HG03025 (cell line): ENCODE data around the gene HOXA1.

Experiments
- ATAC-seq: cut with Tn5 transposase; IDR thresholded peaks from one replicate; pipeline ENCODE4 v1.9.1; 2021; ENCODE audit warnings: mild to moderate bottlenecking, moderate library complexity; ENCODE audit not compliant: unreplicated experiment, low FRiP score

The HOXA1 gene

GRCh38 chr7:27095897-27096767, at the start of gene HOXA1:
Gene HOXA1 (minus strand): TSS chr7:27096000. CDS start chr7:27095912, 88 bp downstream.
- ATAC-seq: peak; percentile 79

- no peak for ATAC-seq
These were observed 49.5 kb upstream of the HOXA1 start for GRCh38 chr7:27145165-27145913.

GRCh38 chr7:27144781-27145164, 49.0 kb upstream of the HOXA1 start:
- no peak for ATAC-seq

- ATAC-seq: no peak
These were observed 48.4 kb upstream of the HOXA1 start for GRCh38 chr7:27143950-27144780.

GRCh38 chr7:27143023-27143949, 47.5 kb upstream of the HOXA1 start, which contains the start of gene HOXA5:
Gene HOXA5 (minus strand): TSS chr7:27143681. CDS start chr7:27143607, 74 bp downstream.
- ATAC-seq: no peak

- no peak for ATAC-seq
These were observed 46.8 kb upstream of the HOXA1 start for GRCh38 chr7:27142580-27143022.

- no peak for ATAC-seq
These were observed 46.3 kb upstream of the HOXA1 start for GRCh38 chr7:27141923-27142579.

GRCh38 chr7:27141137-27141922, 45.5 kb upstream of the HOXA1 start:
- ATAC-seq: no peak

- no peak for ATAC-seq
These were observed 44.5 kb upstream of the HOXA1 start for GRCh38 chr7:27140126-27140857.

- no peak for ATAC-seq
These were observed 43.7 kb upstream of the HOXA1 start for GRCh38 chr7:27139334-27140125.

GRCh38 chr7:27138985-27139333, 43.2 kb upstream of the HOXA1 start:
- no peak for ATAC-seq

- no peak for ATAC-seq
These were observed 42.7 kb upstream of the HOXA1 start for GRCh38 chr7:27138472-27138871.

- no peak for ATAC-seq
These were observed 42.0 kb upstream of the HOXA1 start for GRCh38 chr7:27137640-27138315.

GRCh38 chr7:27134392-27134791, 38.6 kb upstream of the HOXA1 start:
- no peak for ATAC-seq

GRCh38 chr7:27133409-27134231, 37.8 kb upstream of the HOXA1 start:
- ATAC-seq: no peak

GRCh38 chr7:27132978-27133377, 37.2 kb upstream of the HOXA1 start:
- no peak for ATAC-seq
